Activated T-helper 1 cell treated with anti-CD3 and anti-CD28 coated beads, Interleukin-2, amount 50 U/mL, for 16 hours (primary cell): ENCODE data around the gene FUS.
"Not testable (repeated sequence)": the region's sequence is repeated elsewhere in the genome, so short reads cannot be mapped to it uniquely, and the experiment has no call there.

ENCODE experiments used
- DNase-seq, 2 donors: peaks; one replicate each; pipeline ENCODE4 v3.0.0-alpha.2; 2020; ENCODE audit warnings: low read depth in 1 of 2, low spot score in 1 of 2

FUS gene

GRCh38 chr16:31179747-31180459, at the start of gene FUS:
Gene FUS, plus strand, starts transcription at chr16:31180139. Its CDS starts 76 bp downstream, at chr16:31180215.
- peak; percentile 88 to 89 for DNase-seq

DNA sequence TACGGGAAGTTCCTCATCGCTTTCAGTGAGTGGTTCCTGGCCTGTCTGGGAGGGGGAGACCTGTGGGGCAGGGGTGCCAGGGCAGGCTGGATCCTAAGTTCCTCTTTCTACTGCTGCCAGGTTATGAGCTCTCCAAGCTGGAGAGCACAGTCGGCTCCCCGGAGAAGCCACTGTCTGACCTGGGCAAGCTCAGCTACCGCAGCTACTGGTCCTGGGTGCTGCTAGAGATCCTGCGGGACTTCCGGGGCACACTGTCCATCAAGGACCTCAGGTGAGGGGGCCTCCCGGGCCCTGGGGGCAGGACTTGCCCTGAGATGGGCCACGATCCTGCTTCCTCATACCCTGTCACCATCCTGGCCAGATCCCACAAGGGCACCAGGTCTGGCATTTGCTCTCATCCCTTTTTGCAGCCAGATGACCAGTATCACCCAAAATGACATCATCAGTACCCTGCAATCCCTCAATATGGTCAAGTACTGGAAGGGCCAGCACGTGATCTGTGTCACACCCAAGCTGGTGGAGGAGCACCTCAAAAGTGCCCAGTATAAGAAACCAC, 49.5 kb upstream of the FUS start:
- DNase-seq = no peak

GRCh38 chr16:31130899-31131298, 49.0 kb upstream of the FUS start:
- DNase-seq = no peak

DNA sequence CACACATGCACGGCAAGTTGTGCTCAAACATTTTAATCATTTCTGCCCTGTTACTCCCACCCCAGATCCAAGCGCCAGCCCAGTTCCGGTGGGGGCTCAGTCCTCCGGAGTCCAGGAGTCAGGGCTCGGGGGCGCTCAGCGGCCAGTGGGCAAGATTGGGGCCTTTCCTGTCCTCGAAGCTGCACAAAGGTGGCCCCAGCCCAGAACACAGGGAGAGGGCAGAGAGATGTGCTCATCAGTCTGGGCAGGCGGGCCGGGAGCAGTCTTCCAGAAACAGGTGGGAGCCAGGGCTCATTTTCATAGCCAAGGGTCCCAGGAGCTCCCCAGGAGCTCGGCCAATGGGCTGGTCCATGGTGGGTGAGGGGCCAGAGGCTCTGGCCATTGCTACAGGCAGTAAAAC, 48.5 kb upstream of the FUS start:
- DNase-seq = no peak

- DNase-seq = no peak
These were observed 48.1 kb upstream of the FUS start for GRCh38 chr16:31131841-31132271.

DNA sequence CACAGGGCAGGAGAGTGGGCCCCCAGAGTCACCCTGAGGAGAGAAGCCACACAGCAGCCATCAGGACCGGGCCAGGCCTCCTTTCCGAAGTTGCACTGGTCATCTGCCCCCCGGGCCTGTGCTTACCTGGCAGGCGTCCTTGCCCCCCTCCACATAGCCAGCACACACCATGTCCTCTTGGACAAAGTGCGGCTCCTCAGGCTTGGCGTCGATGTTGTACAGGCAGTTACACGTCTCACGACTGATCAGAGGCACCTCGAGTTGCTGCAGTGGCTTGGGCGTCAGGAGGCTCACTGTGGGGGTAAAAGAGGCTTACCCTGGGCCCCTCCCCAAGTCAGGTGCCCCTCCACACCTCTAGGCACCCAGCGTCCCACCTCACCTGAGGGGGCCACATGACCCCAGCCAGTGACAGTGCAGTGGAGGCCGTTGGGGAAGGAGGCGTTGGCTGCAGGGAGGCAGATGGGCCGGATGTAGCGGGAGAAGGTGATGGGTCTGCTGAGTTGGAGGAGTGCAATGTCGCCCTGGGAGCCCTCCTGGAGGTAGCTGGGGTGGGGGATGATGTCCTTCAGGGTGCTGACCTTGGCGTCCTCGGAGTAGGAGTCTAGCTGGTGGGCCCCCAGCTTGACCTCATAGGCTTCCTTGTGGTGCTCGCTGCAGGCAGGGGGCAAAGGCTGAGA, 47.5 kb upstream of the FUS start:
- DNase-seq = no peak

DNA sequence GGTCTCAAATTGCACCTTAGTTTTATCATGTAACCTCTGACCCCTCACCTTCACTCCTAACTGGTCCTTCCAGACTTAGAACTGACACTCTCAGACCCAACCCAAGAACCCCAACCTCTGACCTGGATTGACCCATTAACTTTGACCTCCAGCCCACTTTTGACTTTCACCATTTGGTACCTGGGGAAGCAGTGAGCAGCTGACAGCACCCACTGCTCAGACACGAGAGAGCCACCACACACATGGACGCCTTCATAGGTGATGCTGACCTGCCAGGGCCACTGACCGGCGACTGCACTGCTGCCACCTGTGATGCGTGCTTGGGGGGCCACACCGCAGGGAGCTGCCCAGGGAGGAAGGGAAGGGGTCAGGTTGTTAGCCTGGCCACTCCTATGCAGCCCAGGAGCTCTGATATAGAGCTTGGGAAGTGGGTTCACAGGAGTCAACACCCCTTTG, 46.9 kb upstream of the FUS start:
- no peak for DNase-seq

DNA sequence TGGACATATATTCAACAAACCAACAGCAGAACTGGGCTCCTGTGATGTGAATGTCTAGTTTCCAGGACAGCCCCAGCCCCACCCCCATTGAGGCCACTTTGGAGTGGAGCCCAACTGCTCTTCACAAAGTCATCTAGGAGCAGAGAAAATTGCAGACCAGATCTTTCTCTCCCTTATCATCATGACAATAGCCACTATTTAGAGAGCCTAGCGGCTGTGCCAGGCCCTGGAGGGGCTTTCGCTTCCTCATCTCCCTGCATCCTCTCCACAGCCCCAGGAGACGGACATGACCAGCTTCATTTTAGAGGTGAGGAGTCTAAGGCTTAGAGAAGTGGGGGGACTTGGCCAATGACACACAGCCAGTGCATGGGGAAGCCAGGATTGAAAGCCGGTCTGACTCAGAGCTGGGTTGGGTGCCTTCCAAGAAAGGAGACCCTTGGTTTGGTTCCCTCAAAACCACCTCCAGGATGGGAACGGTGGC, 45.8 kb upstream of the FUS start:
- DNase-seq = no peak

GRCh38 chr16:31134625-31135534, 45.1 kb upstream of the FUS start:
- DNase-seq = no peak

DNA sequence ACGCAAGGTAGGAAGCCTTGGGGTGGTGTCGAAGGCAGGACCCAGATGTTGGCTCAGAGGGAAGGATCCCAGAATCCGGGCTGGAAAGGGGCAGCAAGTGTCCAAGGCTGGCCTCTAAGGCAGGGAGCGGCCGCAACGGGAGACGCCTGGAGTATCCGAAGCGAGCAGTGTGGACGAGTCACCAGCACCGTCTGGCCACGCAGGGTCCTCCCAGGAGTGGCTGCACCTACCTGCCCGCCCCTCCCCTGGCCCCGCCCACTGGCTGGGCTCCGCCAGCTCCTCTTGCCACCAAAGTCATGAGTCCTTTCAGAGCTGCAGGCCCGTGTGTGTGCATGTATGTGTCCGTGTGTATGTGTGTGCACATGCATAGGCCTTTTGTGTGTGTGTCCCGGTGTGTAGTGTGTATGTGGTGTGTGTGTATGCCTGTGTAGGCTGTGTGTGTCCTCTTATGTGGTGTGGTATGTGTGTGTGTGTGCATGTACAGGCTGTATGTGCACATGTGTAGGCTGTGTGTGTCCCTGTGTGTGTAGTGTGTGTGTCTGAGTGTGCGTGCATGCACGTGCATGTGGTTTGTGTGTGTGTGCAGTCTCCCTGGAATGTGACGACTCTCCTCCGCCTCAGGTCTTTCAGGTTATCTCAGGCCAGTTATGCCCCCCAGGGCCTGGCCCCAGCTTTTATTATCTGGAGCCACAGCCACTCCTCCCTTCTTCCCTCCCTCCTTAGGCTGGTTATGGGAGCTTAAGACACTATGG, 44.2 kb upstream of the FUS start, which contains the start of gene PRSS8:
Gene PRSS8, minus strand, starts transcription at position 193 of the 752 bp plus-strand sequence. CDS start 229 bp downstream, outside the sequence.
- DNase-seq = no peak

DNA sequence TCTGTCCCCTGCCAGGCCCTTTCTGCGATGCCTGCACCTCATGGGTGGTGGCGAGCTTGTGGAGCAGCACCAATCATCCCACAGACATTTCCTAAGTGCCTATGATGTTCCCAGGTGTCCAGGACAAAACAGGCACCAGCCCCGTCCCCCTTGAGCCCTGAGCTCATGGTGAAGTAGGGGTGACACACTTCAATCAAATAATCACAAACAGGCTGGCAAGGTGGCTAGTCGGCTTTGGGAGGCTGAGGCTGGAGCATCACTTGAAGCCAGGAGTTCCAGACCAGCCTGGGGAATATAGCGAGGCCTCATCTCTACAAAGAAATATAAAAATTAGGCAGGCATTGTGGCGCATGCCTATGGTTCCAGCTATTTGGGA, 43.7 kb upstream of the FUS start:
- DNase-seq = no peak

DNA sequence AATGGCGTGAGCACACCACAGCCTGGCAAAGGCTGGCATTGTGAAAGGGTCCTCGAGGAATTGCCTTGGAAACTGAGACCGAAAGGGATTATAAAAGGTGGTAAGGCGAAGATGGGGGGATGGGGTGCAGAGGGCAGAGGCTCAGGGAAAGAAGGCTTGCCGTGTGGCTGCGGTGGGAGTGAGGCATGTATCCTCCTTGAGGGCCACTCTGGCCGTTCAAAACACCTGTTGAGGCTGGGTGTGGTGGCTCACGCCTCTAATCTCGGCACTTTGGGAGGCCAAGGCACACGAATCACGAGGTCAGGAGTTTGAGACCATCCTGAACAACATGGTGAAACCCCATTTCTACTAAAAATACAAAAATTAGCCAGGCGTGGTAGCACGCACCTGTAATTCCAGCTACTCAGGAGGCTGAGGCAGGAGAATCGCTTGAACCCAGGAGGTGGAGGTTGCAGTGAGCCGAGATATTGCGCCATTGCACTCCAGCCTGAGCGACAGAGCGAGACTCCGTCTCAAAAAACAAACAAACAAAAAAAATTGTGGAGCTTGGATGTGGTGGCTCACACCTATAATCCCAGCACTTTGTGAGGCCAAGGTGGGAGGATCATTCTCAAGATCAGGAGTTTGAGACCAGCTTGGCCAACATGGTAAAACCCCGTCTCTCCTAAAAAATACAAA, 43.0 kb upstream of the FUS start:
- not testable (repeated sequence) for DNase-seq

DNA sequence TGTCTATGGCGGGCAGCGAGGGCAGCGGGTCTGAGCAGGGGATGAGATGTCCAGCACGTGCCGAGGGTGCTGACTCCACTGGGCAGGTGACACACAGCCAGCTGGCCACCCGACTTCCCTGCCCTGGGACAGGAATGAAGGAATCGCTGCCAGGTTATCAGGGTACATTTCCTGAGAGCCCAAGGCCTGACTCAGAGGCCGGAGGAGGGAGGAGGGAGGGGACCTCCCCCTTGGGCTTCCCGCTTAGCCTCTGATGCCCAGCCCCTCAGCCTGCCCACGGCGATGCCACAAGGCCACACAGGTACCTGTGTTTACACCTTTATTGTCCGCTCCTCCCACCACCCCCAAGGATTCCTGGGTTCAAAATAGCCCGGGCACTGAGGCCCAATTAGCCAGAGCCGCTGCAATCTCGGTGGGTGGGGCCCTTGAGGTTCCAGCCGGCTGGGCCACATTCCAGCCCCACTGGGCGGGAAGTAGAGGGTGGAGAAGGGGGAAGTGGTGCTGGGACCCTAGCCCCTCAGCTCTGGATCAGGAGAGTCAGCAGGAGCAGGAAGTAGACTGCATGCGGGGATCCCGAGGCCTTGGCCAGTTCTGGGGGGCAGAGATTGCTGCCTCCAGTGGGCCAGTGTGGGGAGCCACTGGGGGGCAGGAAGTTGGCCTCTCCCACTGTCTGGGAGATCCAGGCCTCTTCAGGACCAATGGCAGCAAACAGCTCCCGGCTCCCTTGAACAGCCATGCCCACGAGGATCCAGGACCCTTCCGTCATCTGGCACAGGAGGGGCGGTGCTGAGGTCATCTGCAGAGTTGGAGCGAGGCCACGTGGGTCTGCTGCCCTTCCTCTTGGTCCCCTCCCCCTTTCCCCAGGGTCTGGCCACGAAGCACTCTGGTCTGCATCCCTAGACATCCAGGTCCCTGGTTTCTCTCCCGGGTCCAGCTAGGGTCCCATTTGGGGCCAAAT, 41.0 kb upstream of the FUS start:
- DNase-seq = no peak

- not testable (repeated sequence) for DNase-seq
These were observed 38.9 kb upstream of the FUS start for GRCh38 chr16:31141071-31141469.

DNA sequence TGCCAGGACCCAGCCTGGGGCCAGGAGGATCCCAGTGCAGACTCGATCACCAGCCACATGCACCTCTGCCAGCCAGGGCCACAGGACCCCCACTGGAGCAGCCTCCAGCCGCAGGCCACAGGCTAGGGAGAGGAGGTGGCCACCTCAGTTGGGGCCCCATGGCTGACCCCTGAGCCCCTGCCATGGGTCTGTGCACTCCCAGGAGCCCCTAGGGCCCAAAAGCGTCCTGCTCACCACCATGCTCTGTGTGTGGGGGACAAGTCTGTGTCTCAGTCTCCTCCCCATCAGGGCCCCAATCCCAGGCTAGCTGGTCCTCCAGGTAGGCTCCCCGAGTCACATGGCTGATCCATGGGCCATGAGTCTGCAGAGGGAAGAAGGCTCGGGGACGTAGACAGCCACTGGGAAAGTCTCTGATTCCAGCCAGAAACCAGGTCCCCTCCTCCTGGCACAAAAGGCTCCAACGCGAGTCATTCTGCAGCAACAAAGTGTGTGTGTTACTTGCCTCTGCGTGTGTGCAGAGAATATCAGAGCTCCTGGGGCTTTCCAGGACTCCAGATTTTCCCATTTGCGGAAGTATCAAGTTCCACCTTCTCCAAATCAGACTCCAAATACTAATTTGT, 38.3 kb upstream of the FUS start:
- no peak for DNase-seq

- DNase-seq = peak; percentile 92 to 96
These were observed 37.6 kb upstream of the FUS start for GRCh38 chr16:31142109-31143010.

DNA sequence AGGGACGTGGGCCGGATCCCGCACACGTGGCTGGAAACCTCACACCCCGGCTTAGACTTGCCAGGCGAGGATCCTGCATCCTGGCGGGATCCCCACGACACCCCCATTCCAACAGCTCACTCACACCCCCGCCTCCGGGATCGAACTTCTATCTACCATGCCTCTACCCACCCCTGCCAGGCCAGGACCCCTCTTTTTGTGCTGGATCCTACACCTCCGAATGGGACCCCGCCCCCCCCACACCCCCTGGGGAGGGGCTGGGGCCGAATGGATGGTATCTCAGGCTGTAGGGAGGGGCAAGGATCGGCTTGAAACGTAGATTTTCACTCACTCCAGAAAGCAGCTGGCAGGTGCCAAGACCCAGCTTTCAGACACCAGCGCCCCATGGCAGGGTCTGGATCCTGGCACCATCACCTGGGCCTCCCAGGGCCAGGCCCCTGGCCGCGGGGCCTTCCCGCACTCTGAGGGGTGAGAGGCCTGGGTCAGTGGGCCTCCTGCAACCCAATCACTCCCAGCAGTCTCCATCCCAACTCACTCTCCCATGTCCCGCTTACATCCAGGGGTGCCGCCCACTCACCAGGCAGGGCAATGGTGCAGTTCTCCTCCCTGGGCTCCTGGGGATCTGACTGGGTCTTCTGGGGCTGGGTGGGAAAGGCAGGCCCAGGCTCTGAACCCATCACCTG, 36.8 kb upstream of the FUS start:
- no peak for DNase-seq
